Left ventricle myocardium inferior (tissue), 1 donor: ENCODE results near the gene PDILT. TPM values are rescaled to one million over a fixed set of nuclear protein-coding genes. Genes with fewer than 3 reads are reported as not detected.

ENCODE experiments used
- DNase-seq: peaks from one replicate; pipeline ENCODE4 v3.0.0-alpha.2; 2020
- H3K27ac ChIP-seq: fragments of 200-600 bp; replicated peaks from 2 replicates; pipeline ENCODE4 v1.8.0; 2021
- H3K27me3 ChIP-seq: fragments of 200-600 bp; 2 replicates; pipeline ENCODE4 v1.8.0; 2021; ENCODE audit warnings: low read depth
- H3K36me3 ChIP-seq: fragments of 200-600 bp; 2 replicates; pipeline ENCODE4 v1.8.0; 2021
- H3K4me1 ChIP-seq: fragments of 200-600 bp; 2 replicates; pipeline ENCODE4 v1.8.0; 2021
- H3K4me3 ChIP-seq: fragments of 200-600 bp; 2 replicates; pipeline ENCODE4 v1.8.0; 2021; ENCODE audit warnings: mild to moderate bottlenecking, moderate library complexity
- H3K9me3 ChIP-seq: fragments of 200-600 bp; replicated peaks from 2 replicates; pipeline ENCODE4 v1.8.0; 2021
- CTCF ChIP-seq: fragments of 200-600 bp; IDR thresholded peaks from 2 replicates; pipeline ENCODE4 v1.8.0; 2021; ENCODE audit warnings: antibody characterized with exemption, mild to moderate bottlenecking, borderline replicate concordance
- intact Hi-C: fragments of 100-400 bp; cut with micrococcal nuclease; formaldehyde crosslinking; loops from one replicate; pipeline ENCODE4 v1.11.0; 2022
- total RNA-seq: library from RNA; stranded (reverse); fragmentation: NEBNext Ultra II Directional; extraction: Animal tissue kit (Norgen Biotek cat#: 25700); gene quantifications from one replicate; pipeline ENCODE4 v1.2.1, GENCODE V29; 2021
- donor health status: DM: no; HTN: yes; CAD: no; lungs with severe emphysema.

The PDILT gene
- total RNA-seq, 1 donor from 2014 or later = not detected

- no peak overlapping the region for H3K27ac ChIP-seq
- no peak for DNase-seq
- intact Hi-C loops = no loop called here
- TF ChIP-seq CTCF = no peak
- no peaks in the 10 kb centered on the region for H3K9me3 ChIP-seq
- no peaks in the 10 kb centered on the region for H3K36me3 ChIP-seq
- peaks cover 11% of the 10 kb centered on the region for H3K27me3 ChIP-seq
- no peaks in the 10 kb centered on the region for H3K4me1 ChIP-seq
- H3K4me3 ChIP-seq = no peak overlapping the region
These were observed 6.5 kb upstream of the PDILT start for GRCh38 chr16:20411055-20411454.

GRCh38 chr16:20410121-20410723, 5.7 kb upstream of the PDILT start:
- no peak overlapping the region for H3K4me3 ChIP-seq
- intact Hi-C loops = no loop called here

GRCh38 chr16:20409398-20410120, 5.0 kb upstream of the PDILT start, which contains the start of gene ACSM5:
Gene ACSM5 (plus strand): TSS chr16:20409534. CDS start chr16:20411485, 1,951 bp downstream.
- H3K4me3 ChIP-seq = no peak within 1 kb of the TSS
- no peak for TF ChIP-seq CTCF
- peak; percentile 56 for DNase-seq
- H3K9me3 ChIP-seq = no peaks in the 10 kb centered on the region
- H3K4me1 ChIP-seq = no peaks in the 10 kb centered on the region
- no peaks in the 10 kb centered on the region for H3K36me3 ChIP-seq
- intact Hi-C loops = no loop called here
- peaks cover 2% of the 10 kb centered on the region for H3K27me3 ChIP-seq
- H3K27ac ChIP-seq = no peak within 1 kb of the TSS

More at GRCh38 chr16:20410121-20410723, 5.7 kb upstream of the PDILT start:
- H3K27me3 ChIP-seq = peaks cover 8% of the 10 kb centered on the region
- no peak overlapping the region for H3K27ac ChIP-seq
- no peaks in the 10 kb centered on the region for H3K36me3 ChIP-seq
- no peak for DNase-seq
- no peaks in the 10 kb centered on the region for H3K9me3 ChIP-seq
- no peaks in the 10 kb centered on the region for H3K4me1 ChIP-seq
- TF ChIP-seq CTCF = no peak

GRCh38 chr16:20402651-20403050, 1.9 kb downstream of the PDILT start:
- intact Hi-C loops = no loop called here
- DNase-seq = no peak

GRCh38 chr16:20401475-20402016, 3.0 kb downstream of the PDILT start:
- no peak for DNase-seq
- Histone ChIP-seq H3K9me3 (no peaks in the 10 kb centered on the region), H3K4me3 (no peak overlapping the region), H3K27me3 (no peaks in the 10 kb centered on the region), H3K36me3 (no peaks in the 10 kb centered on the region), H3K4me1 (no peaks in the 10 kb centered on the region), H3K27ac (no peak overlapping the region)
- TF ChIP-seq CTCF = no peak
- intact Hi-C loops = no loop called here

More at GRCh38 chr16:20402651-20403050, 1.9 kb downstream of the PDILT start:
- no peaks in the 10 kb centered on the region for H3K27me3 ChIP-seq
- TF ChIP-seq CTCF = no peak
- H3K9me3 ChIP-seq = no peaks in the 10 kb centered on the region
- H3K4me1 ChIP-seq = no peaks in the 10 kb centered on the region
- H3K36me3 ChIP-seq = no peaks in the 10 kb centered on the region
- H3K27ac ChIP-seq = no peak overlapping the region
- H3K4me3 ChIP-seq = no peak overlapping the region
